ENCODE data around the gene SERPINE3. TPM values are rescaled to one million over a fixed set of nuclear protein-coding genes. Genes with fewer than 3 reads are reported as not detected.

Gene SERPINE3
- total and polyA plus RNA-seq, 2 of the 4 experiments (the other 2 are of a cell fraction) = not detected

GRCh38 chr13:51311231-51311630 lies 28.3 kb upstream of the SERPINE3 start:
- H3K4me1 ChIP-seq (ENCODE audit: control insufficient read depth, insufficient read depth, low read length) = peaks cover 2% of the 10 kb centered on the region; the same call in 1 of the 2 replicates
- no peaks in the 10 kb centered on the region for H3K79me1 ChIP-seq (ENCODE audit: low read depth in 1 of 2, low read length in 2 of 2)
- no peaks in the 10 kb centered on the region for H3K9me1 ChIP-seq (ENCODE audit: insufficient read depth, low read length)
- H2BK20ac ChIP-seq (ENCODE audit: low read depth, low read length) = no peak overlapping the region
- ChIA-PET POLR2A (ENCODE audit: unreplicated experiment) (no interaction called here), CTCF (no interaction called here)
- no peak for DNase-seq
- H4K20me1 ChIP-seq (ENCODE audit: insufficient read depth, low read length) = no peaks in the 10 kb centered on the region
- H3K56ac ChIP-seq (ENCODE audit: extremely low read depth, insufficient read depth, low read length) = no peak overlapping the region
- no peak overlapping the region for H2BK120ac ChIP-seq (ENCODE audit: low read depth, low read length)
- no TSS peak for BruUV-seq (replicated peaks)
- H3K36me3 ChIP-seq (ENCODE audit: control insufficient read depth, insufficient read depth, low read length) = no peaks in the 10 kb centered on the region
- peaks cover 12% of the 10 kb centered on the region for H3K27me3 ChIP-seq (ENCODE audit: control insufficient read depth, insufficient read depth, low read length)
- no peak overlapping the region for H3K18ac ChIP-seq (ENCODE audit: low read depth, low read length)
- whole genome bisulfite sequencing, 2 experiments (ENCODE audit: extremely low coverage in 2 of 2, insufficient read length in 1 of 2) = no CpG with 5 or more reads among the region's 2 CpGs
- H2BK5ac ChIP-seq (ENCODE audit: low read depth, low read length, poor library complexity, severe bottlenecking) = no peak overlapping the region
- dilution Hi-C loops (cut with HindIII; ENCODE audit: low sequenced_read_pairs, unreplicated experiment) (no loop called here), in situ Hi-C loops (cut with MboI; ENCODE audit: low sequenced_read_pairs) (no loop called here), intact Hi-C loops (cut with micrococcal nuclease) (no loop called here)
- no peak overlapping the region for H4K5ac ChIP-seq (ENCODE audit: low read depth, low read length)
- no peak for ATAC-seq (ENCODE audit: low read depth)
- H3K4me3 ChIP-seq (ENCODE audit: insufficient read depth, low read depth, low read length) = no peak overlapping the region
- no peak overlapping the region for H2AK5ac ChIP-seq (ENCODE audit: low read depth, low read length)
- TF ChIP-seq CTCF (conservative IDR thresholded peaks at IDR 0.05; ENCODE audit: low read depth, low read length) (no peak), USF2 (IDR thresholded peaks at IDR 0.05; ENCODE audit: low read depth, low read length) (no peak), MXI1 (IDR thresholded peaks at IDR 0.05; ENCODE audit: borderline replicate concordance, low read depth, low read length) (no peak), NFE2L2 (IDR thresholded peaks at IDR 0.05; ENCODE audit: low read depth, low read length) (no peak), BHLHE40 (IDR thresholded peaks at IDR 0.05; ENCODE audit: low read depth, low read length) (no peak), CHD1 (IDR thresholded peaks at IDR 0.05; ENCODE audit: low read depth, low read length) (no peak), CEBPB (IDR thresholded peaks at IDR 0.05; ENCODE audit: low read depth, low read length) (no peak), RCOR1 (IDR thresholded peaks at IDR 0.05; ENCODE audit: insufficient replicate concordance, low read length) (no peak), ELK1 (IDR thresholded peaks at IDR 0.05; ENCODE audit: borderline replicate concordance, low read depth, low read length) (no peak), RAD21 (IDR thresholded peaks at IDR 0.05; ENCODE audit: low read length) (no peak), RFX5 (IDR thresholded peaks at IDR 0.05; ENCODE audit: low read depth, low read length) (no peak), MAFK (IDR thresholded peaks at IDR 0.05; ENCODE audit: low read depth, low read length) (no peak)
- H4K8ac ChIP-seq (ENCODE audit: low read depth in 2 of 2, low read length in 2 of 2) = no peak overlapping the region
- H4K91ac ChIP-seq (ENCODE audit: insufficient read depth, low read depth, low read length) = no peak overlapping the region
- H2AK9ac ChIP-seq (replicated peaks; ENCODE audit: low read depth, low read length, poor library complexity) = no peak overlapping the region
- H3K23ac ChIP-seq (ENCODE audit: low read depth, low read length) = no peak overlapping the region
- no peak overlapping the region for H3K4ac ChIP-seq (ENCODE audit: low read depth, low read length)
- no peak overlapping the region for H3K9ac ChIP-seq (ENCODE audit: low read depth, low read length)
- H2AFZ ChIP-seq (replicated peaks; ENCODE audit: low read length, poor library complexity) = no peak overlapping the region
- no peak overlapping the region for H3K14ac ChIP-seq (replicated peaks; ENCODE audit: low read depth, low read length)
- no peaks in the 10 kb centered on the region for H3K9me3 ChIP-seq (ENCODE audit: control insufficient read depth, insufficient read depth, low read length)
- H2BK15ac ChIP-seq (ENCODE audit: low read depth, low read length) = no peak overlapping the region
- H3K27ac ChIP-seq (ENCODE audit: insufficient read depth, low read length) = no peak overlapping the region
- H3K4me2 ChIP-seq (ENCODE audit: low read depth, low read length) = no peak overlapping the region
